AG04450 (cell line): ENCODE measurements around the gene NTNG1. TPM values are rescaled to one million over a fixed set of nuclear protein-coding genes. Genes with fewer than 3 reads are reported as not detected.

Experiments
- CTCF ChIA-PET: fragments of 300-600, 350-600 bp; formaldehyde crosslinking; extraction: SDS; loops from one replicate; lab custom pipeline; 2022; ENCODE audit warnings: antibody characterized with exemption, inconsistent platforms; lab: Charles Lee
- POLR2A ChIA-PET: fragments of 350-600 bp; formaldehyde crosslinking; extraction: SDS; loops from one replicate; lab custom pipeline; 2021; ENCODE audit warnings: antibody characterized with exemption, inconsistent platforms; lab: Yijun Ruan, JAX
- DNase-seq: peaks from one replicate; pipeline ENCODE4 v3.0.0-alpha.2; 2011; ENCODE audit warnings: low read depth, low spot score
- H3K27ac ChIP-seq: one replicate; pipeline ENCODE4 v1.5.1; 2012; ENCODE audit warnings: low read depth, low read length, control low read depth
- H3K27me3 ChIP-seq: one replicate; pipeline ENCODE4 v1.6.0; 2012; ENCODE audit warnings: low read length; ENCODE audit not compliant: control insufficient read depth, insufficient read depth
- H3K4me3 ChIP-seq: 2 replicates; pipeline ENCODE4 v1.5.1; 2011; ENCODE audit warnings: mild to moderate bottlenecking, low read depth, low read length, control low read depth
- H3K9me3 ChIP-seq: 2 replicates; pipeline ENCODE4 v1.5.1; 2012; ENCODE audit warnings: low read length; ENCODE audit not compliant: control insufficient read depth, insufficient read depth
- CTCF ChIP-seq: IDR thresholded peaks from 2 replicates; pipeline ENCODE4 v1.5.1; 2011; ENCODE audit warnings: low read depth, low read length, control low read depth, inconsistent platforms
- polyA plus RNA-seq: library from polyadenylated mRNA; depleted of rRNA; stranded (reverse); fragments of >200 nt; gene quantifications from 2 replicates; pipeline ENCODE4 v1.2.3, GENCODE V29; 2011

NTNG1 gene
- polyA plus RNA-seq, 1 experiment = 0.32 TPM

GRCh38 chr1:107422901-107423300 is 282.1 kb downstream of the NTNG1 start:
- H3K9me3 ChIP-seq = no peaks in the 10 kb centered on the region
- no peak for DNase-seq
- TF ChIP-seq CTCF = no peak
- ChIA-PET POLR2A (no interaction called here), CTCF (no interaction called here)
- H3K4me3 ChIP-seq = no peak overlapping the region
- H3K27ac ChIP-seq = no peak overlapping the region
- no peaks in the 10 kb centered on the region for H3K27me3 ChIP-seq

GRCh38 chr1:107430540-107431228 is 289.8 kb downstream of the NTNG1 start:
- Histone ChIP-seq H3K27me3 (no peaks in the 10 kb centered on the region), H3K27ac (no peak overlapping the region), H3K4me3 (no peak overlapping the region), H3K9me3 (no peaks in the 10 kb centered on the region)
- peak; percentile 6 for DNase-seq
- peak; percentile 61 for TF ChIP-seq CTCF
- POLR2A ChIA-PET = no interaction called here
- CTCF ChIA-PET = interaction anchor here (0.5 to 2.8 kb wide), 9 partner anchors 14 to 319 kb away, joined by 3 to 18 read pairs (median 3); no protein-coding TSS in a partner anchor

- no peak for TF ChIP-seq CTCF
- CTCF ChIA-PET = interaction anchor here (2.8 kb wide), 1 partner anchor 317 kb away, joined by 18 read pairs; no protein-coding TSS in a partner anchor
- Histone ChIP-seq H3K9me3 (no peaks in the 10 kb centered on the region), H3K27ac (no peak overlapping the region), H3K27me3 (no peaks in the 10 kb centered on the region), H3K4me3 (no peak overlapping the region)
- POLR2A ChIA-PET = no interaction called here
- DNase-seq = no peak
Measured at GRCh38 chr1:107432108-107432507, 291.3 kb downstream of the NTNG1 start.

- CTCF ChIA-PET = no interaction called here
- DNase-seq = no peak
- Histone ChIP-seq H3K27me3 (no peaks in the 10 kb centered on the region), H3K27ac (no peak overlapping the region), H3K4me3 (no peak overlapping the region), H3K9me3 (no peaks in the 10 kb centered on the region)
- TF ChIP-seq CTCF = no peak
- POLR2A ChIA-PET = no interaction called here
Measured at GRCh38 chr1:107433068-107433467, 292.2 kb downstream of the NTNG1 start.

GRCh38 chr1:107433635-107434360 is 293.0 kb downstream of the NTNG1 start:
- Histone ChIP-seq H3K4me3 (no peak overlapping the region), H3K9me3 (no peaks in the 10 kb centered on the region), H3K27ac (no peak overlapping the region), H3K27me3 (no peaks in the 10 kb centered on the region)
- CTCF ChIA-PET = interaction anchor here (0.6 kb wide), 1 partner anchor 47 kb away, joined by 3 read pairs; no protein-coding TSS in a partner anchor
- DNase-seq = no peak
- TF ChIP-seq CTCF = no peak
- POLR2A ChIA-PET = no interaction called here
